ENCODE measurements around the gene CDC42BPB. TPM values are rescaled to one million over a fixed set of nuclear protein-coding genes. Genes with fewer than 3 reads are reported as not detected.

CDC42BPB gene
- total RNA-seq, 2 experiments from 2014 or later = 6.6 to 7.6 TPM

DNA sequence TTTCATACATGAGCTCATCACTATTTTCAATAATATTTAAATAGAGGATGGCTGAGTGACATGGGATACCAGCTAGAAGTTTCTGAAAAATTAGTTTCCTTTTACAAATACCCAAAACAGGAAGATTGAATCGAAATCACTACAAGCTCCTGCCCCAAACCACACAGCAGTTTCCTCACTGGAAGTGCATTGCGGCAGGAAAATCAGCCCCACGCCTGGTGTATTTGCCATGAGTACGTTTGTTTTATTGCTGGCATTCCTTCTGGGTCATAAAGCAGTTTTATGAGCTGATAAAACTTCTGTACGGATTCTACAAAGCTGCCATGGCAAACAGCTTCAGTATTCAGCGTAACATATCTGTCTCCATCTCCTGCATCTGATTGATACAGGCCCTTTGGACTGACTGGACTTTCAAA is 23.7 kb downstream of the CDC42BPB start:
- TF ChIP-seq, protein P1, sequence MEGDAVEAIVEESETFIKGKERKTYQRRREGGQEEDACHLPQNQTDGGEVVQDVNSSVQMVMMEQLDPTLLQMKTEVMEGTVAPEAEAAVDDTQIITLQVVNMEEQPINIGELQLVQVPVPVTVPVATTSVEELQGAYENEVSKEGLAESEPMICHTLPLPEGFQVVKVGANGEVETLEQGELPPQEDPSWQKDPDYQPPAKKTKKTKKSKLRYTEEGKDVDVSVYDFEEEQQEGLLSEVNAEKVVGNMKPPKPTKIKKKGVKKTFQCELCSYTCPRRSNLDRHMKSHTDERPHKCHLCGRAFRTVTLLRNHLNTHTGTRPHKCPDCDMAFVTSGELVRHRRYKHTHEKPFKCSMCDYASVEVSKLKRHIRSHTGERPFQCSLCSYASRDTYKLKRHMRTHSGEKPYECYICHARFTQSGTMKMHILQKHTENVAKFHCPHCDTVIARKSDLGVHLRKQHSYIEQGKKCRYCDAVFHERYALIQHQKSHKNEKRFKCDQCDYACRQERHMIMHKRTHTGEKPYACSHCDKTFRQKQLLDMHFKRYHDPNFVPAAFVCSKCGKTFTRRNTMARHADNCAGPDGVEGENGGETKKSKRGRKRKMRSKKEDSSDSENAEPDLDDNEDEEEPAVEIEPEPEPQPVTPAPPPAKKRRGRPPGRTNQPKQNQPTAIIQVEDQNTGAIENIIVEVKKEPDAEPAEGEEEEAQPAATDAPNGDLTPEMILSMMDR (IDR thresholded peaks at IDR 0.05) = no peak
- no peaks in the 10 kb centered on the region for H3K9me3 Mint-ChIP-seq
- Histone ChIP-seq H3K36me3 (ENCODE audit: insufficient read depth, low read length) (no peaks in the 10 kb centered on the region), H3K4me3 (ENCODE audit: low read length) (no peak overlapping the region), H3K27me3 (ENCODE audit: control insufficient read depth in 1 of 2, insufficient read depth in 2 of 2, low read length in 2 of 2) (no peaks in the 10 kb centered on the region), H3K4me1 (ENCODE audit: insufficient read depth, low read length) (no peaks in the 10 kb centered on the region), H3K27ac (ENCODE audit: low read depth in 1 of 2, low read length in 2 of 2) (no peak overlapping the region), H3K9me3 (ENCODE audit: control insufficient read depth in 1 of 2, insufficient read depth in 1 of 2, low read length in 2 of 2) (no peaks in the 10 kb centered on the region)
- no peaks in the 10 kb centered on the region for H3K36me3 Mint-ChIP-seq (ENCODE audit: low read depth)
- DNase-seq (no peak), ATAC-seq (ENCODE audit: poor library complexity) (no peak)
- H3K4me1 Mint-ChIP-seq (ENCODE audit: low read depth) = no peaks in the 10 kb centered on the region
- H3K27ac Mint-ChIP-seq = no peak overlapping the region
- intact Hi-C loops (cut with DNase I, micrococcal nuclease) = no loop called here
- CTCF ChIA-PET = no interaction called here
- no peaks in the 10 kb centered on the region for H3K27me3 Mint-ChIP-seq
- POLR2A ChIA-PET = no interaction called here
- H3K4me3 Mint-ChIP-seq = no peak overlapping the region

DNA sequence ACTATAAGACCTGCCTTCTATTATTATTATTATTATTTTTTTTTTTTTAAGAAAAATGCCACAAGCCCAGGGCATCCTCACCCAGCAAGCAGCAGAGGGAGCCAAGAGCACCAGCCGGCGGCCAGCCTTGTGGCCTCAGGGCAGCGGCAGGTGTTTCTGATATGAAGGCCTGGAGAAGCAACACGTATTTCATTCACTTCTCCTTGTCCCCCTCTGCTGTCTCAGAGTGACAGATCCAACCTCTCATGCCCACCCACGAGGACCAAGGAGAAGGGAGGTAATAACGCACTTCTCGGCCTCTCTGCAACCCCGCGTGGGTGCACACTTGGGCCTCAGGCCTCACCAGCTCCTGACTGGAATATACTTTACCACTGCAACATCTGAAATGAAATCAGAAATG is 25.4 kb downstream of the CDC42BPB start:
- Mint-ChIP-seq H3K4me3 (no peak overlapping the region), H3K36me3 (ENCODE audit: low read depth) (no peaks in the 10 kb centered on the region), H3K27ac (no peak overlapping the region), H3K9me3 (no peaks in the 10 kb centered on the region), H3K27me3 (no peaks in the 10 kb centered on the region), H3K4me1 (ENCODE audit: low read depth) (no peaks in the 10 kb centered on the region)
- no peaks in the 10 kb centered on the region for H3K9me3 ChIP-seq (ENCODE audit: control insufficient read depth in 1 of 2, insufficient read depth in 1 of 2, low read length in 2 of 2)
- H3K4me1 ChIP-seq (ENCODE audit: insufficient read depth, low read length) = no peaks in the 10 kb centered on the region
- H3K36me3 ChIP-seq (ENCODE audit: insufficient read depth, low read length) = no peaks in the 10 kb centered on the region
- intact Hi-C loops (cut with DNase I, micrococcal nuclease) = no loop called here
- ATAC-seq (ENCODE audit: poor library complexity) (no peak), DNase-seq (no peak)
- POLR2A ChIA-PET = no interaction called here
- H3K27ac ChIP-seq (ENCODE audit: low read depth in 1 of 2, low read length in 2 of 2) = no peak overlapping the region
- CTCF ChIA-PET = no interaction called here
- TF ChIP-seq, protein P1 (IDR thresholded peaks at IDR 0.05) = no peak
- H3K27me3 ChIP-seq (ENCODE audit: control insufficient read depth in 1 of 2, insufficient read depth in 2 of 2, low read length in 2 of 2) = no peaks in the 10 kb centered on the region
- H3K4me3 ChIP-seq (ENCODE audit: low read length) = no peak overlapping the region

DNA sequence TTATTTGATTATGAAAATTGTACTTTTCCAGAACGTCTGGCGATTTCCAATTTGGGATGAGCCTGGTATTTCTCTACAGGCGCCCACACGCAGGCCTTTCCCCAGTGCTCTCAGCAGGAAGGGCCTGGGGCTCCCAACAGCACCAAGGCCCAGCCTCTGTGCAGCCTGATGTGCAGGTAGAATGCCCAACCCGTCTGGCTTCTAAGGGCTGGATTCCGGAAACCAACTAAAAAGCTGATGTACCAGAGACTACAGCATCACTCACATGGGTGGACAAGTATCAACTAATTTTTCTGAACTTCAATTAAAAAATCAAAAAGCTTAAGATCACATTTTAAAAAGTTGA is 25.8 kb downstream of the CDC42BPB start:
- Mint-ChIP-seq H3K27me3 (no peaks in the 10 kb centered on the region), H3K4me3 (no peak overlapping the region), H3K27ac (no peak overlapping the region), H3K36me3 (ENCODE audit: low read depth) (no peaks in the 10 kb centered on the region), H3K9me3 (no peaks in the 10 kb centered on the region), H3K4me1 (ENCODE audit: low read depth) (no peaks in the 10 kb centered on the region)
- no peaks in the 10 kb centered on the region for H3K27me3 ChIP-seq (ENCODE audit: control insufficient read depth in 1 of 2, insufficient read depth in 2 of 2, low read length in 2 of 2)
- no peak for ATAC-seq (ENCODE audit: poor library complexity)
- no peaks in the 10 kb centered on the region for H3K9me3 ChIP-seq (ENCODE audit: control insufficient read depth in 1 of 2, insufficient read depth in 1 of 2, low read length in 2 of 2)
- no peak for DNase-seq
- CTCF ChIA-PET = no interaction called here
- no peaks in the 10 kb centered on the region for H3K4me1 ChIP-seq (ENCODE audit: insufficient read depth, low read length)
- H3K36me3 ChIP-seq (ENCODE audit: insufficient read depth, low read length) = no peaks in the 10 kb centered on the region
- H3K4me3 ChIP-seq (ENCODE audit: low read length) = no peak overlapping the region
- POLR2A ChIA-PET = no interaction called here
- no peak overlapping the region for H3K27ac ChIP-seq (ENCODE audit: low read depth in 1 of 2, low read length in 2 of 2)
- intact Hi-C loops (cut with DNase I, micrococcal nuclease) = no loop called here
- TF ChIP-seq, protein P1 (IDR thresholded peaks at IDR 0.05) = no peak
